ENCODE data around the gene LRP1B.

The LRP1B gene

GRCh38 chr2:141316606-141317005 lies 814.2 kb downstream of the LRP1B start:
- no peaks in the 10 kb centered on the region for H3K4me1 ChIP-seq (ENCODE audit: control insufficient read depth in 2 of 2, insufficient read depth in 2 of 2, low read length in 2 of 2)
- H3K27me3 ChIP-seq (ENCODE audit: control insufficient read depth in 2 of 2, insufficient read depth in 2 of 2, low read length in 2 of 2), result no peaks in the 10 kb centered on the region
- no peak overlapping the region for H3K9ac ChIP-seq (ENCODE audit: low read depth in 1 of 2, low read length in 2 of 2)
- no peaks in the 10 kb centered on the region for H3K36me3 ChIP-seq (ENCODE audit: control insufficient read depth in 2 of 2, insufficient read depth in 2 of 2, low read length in 2 of 2)
- no peak overlapping the region for H3K4me3 ChIP-seq (ENCODE audit: low read length in 2 of 2)
- H3K27ac ChIP-seq (ENCODE audit: low read depth in 2 of 2, low read length in 2 of 2), result no peak overlapping the region
- H3K9me3 ChIP-seq (ENCODE audit: control insufficient read depth in 2 of 2, low read length in 2 of 2), result no peaks in the 10 kb centered on the region

GRCh38 chr2:141316103-141316502 lies 814.7 kb downstream of the LRP1B start:
- Histone ChIP-seq H3K9me3 (ENCODE audit: control insufficient read depth in 2 of 2, low read length in 2 of 2) (no peaks in the 10 kb centered on the region), H3K4me1 (ENCODE audit: control insufficient read depth in 2 of 2, insufficient read depth in 2 of 2, low read length in 2 of 2) (no peaks in the 10 kb centered on the region), H3K36me3 (ENCODE audit: control insufficient read depth in 2 of 2, insufficient read depth in 2 of 2, low read length in 2 of 2) (no peaks in the 10 kb centered on the region)

DNA sequence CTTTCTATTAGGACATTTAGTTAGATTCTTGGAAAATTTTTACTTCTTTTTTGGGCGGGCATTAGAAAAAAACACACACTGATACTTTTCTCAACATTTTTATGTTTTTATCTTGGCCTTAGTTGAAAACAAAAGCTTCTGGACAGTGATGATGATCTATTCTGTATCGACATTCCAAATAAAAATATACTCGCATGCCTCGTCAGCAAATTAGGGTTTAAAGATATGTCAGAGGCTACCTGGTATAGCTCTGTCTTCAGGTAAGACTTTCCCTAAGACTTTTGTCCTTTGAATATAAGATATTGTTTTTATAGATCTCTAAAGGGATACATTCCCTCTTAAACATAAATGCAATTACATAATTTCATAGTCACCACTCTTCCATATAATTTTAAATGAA lies 816.8 kb downstream of the LRP1B start:
- no peak overlapping the region for H3K9ac ChIP-seq (ENCODE audit: low read depth in 1 of 2, low read length in 2 of 2)
- H3K27me3 ChIP-seq (ENCODE audit: control insufficient read depth in 2 of 2, insufficient read depth in 2 of 2, low read length in 2 of 2), result no peaks in the 10 kb centered on the region
- no peaks in the 10 kb centered on the region for H3K36me3 ChIP-seq (ENCODE audit: control insufficient read depth in 2 of 2, insufficient read depth in 2 of 2, low read length in 2 of 2)
- no peaks in the 10 kb centered on the region for H3K4me1 ChIP-seq (ENCODE audit: control insufficient read depth in 2 of 2, insufficient read depth in 2 of 2, low read length in 2 of 2)
- no peak overlapping the region for H3K27ac ChIP-seq (ENCODE audit: low read depth in 2 of 2, low read length in 2 of 2)
- no peak overlapping the region for H3K4me3 ChIP-seq (ENCODE audit: low read length in 2 of 2)
- no peaks in the 10 kb centered on the region for H3K9me3 ChIP-seq (ENCODE audit: control insufficient read depth in 2 of 2, low read length in 2 of 2)

More at GRCh38 chr2:141316103-141316502, 814.7 kb downstream of the LRP1B start:
- Histone ChIP-seq H3K4me3 (ENCODE audit: low read length in 2 of 2) (no peak overlapping the region), H3K27me3 (ENCODE audit: control insufficient read depth in 2 of 2, insufficient read depth in 2 of 2, low read length in 2 of 2) (no peaks in the 10 kb centered on the region), H3K9ac (ENCODE audit: low read depth in 1 of 2, low read length in 2 of 2) (no peak overlapping the region), H3K27ac (ENCODE audit: low read depth in 2 of 2, low read length in 2 of 2) (no peak overlapping the region)

- Histone ChIP-seq H3K9ac (ENCODE audit: low read depth in 1 of 2, low read length in 2 of 2) (no peak overlapping the region), H3K9me3 (ENCODE audit: control insufficient read depth in 2 of 2, low read length in 2 of 2) (no peaks in the 10 kb centered on the region), H3K27ac (ENCODE audit: low read depth in 2 of 2, low read length in 2 of 2) (no peak overlapping the region), H3K36me3 (ENCODE audit: control insufficient read depth in 2 of 2, insufficient read depth in 2 of 2, low read length in 2 of 2) (no peaks in the 10 kb centered on the region), H3K4me3 (ENCODE audit: low read length in 2 of 2) (no peak overlapping the region), H3K4me1 (ENCODE audit: control insufficient read depth in 2 of 2, insufficient read depth in 2 of 2, low read length in 2 of 2) (no peaks in the 10 kb centered on the region), H3K27me3 (ENCODE audit: control insufficient read depth in 2 of 2, insufficient read depth in 2 of 2, low read length in 2 of 2) (no peaks in the 10 kb centered on the region)
Measured at GRCh38 chr2:141311430-141311829, 819.4 kb downstream of the LRP1B start.

- Histone ChIP-seq H3K4me1 (ENCODE audit: control insufficient read depth in 2 of 2, insufficient read depth in 2 of 2, low read length in 2 of 2) (no peaks in the 10 kb centered on the region), H3K4me3 (ENCODE audit: low read length in 2 of 2) (no peak overlapping the region), H3K27me3 (ENCODE audit: control insufficient read depth in 2 of 2, insufficient read depth in 2 of 2, low read length in 2 of 2) (no peaks in the 10 kb centered on the region), H3K9ac (ENCODE audit: low read depth in 1 of 2, low read length in 2 of 2) (no peak overlapping the region), H3K27ac (ENCODE audit: low read depth in 2 of 2, low read length in 2 of 2) (no peak overlapping the region), H3K36me3 (ENCODE audit: control insufficient read depth in 2 of 2, insufficient read depth in 2 of 2, low read length in 2 of 2) (no peaks in the 10 kb centered on the region), H3K9me3 (ENCODE audit: control insufficient read depth in 2 of 2, low read length in 2 of 2) (no peaks in the 10 kb centered on the region)
Measured at GRCh38 chr2:141306368-141306767, 824.4 kb downstream of the LRP1B start.

- H3K36me3 ChIP-seq (ENCODE audit: control insufficient read depth in 2 of 2, insufficient read depth in 2 of 2, low read length in 2 of 2), result no peaks in the 10 kb centered on the region
- no peak overlapping the region for H3K9ac ChIP-seq (ENCODE audit: low read depth in 1 of 2, low read length in 2 of 2)
- H3K4me1 ChIP-seq (ENCODE audit: control insufficient read depth in 2 of 2, insufficient read depth in 2 of 2, low read length in 2 of 2), result no peaks in the 10 kb centered on the region
- no peak overlapping the region for H3K4me3 ChIP-seq (ENCODE audit: low read length in 2 of 2)
- H3K27me3 ChIP-seq (ENCODE audit: control insufficient read depth in 2 of 2, insufficient read depth in 2 of 2, low read length in 2 of 2), result no peaks in the 10 kb centered on the region
- no peak overlapping the region for H3K27ac ChIP-seq (ENCODE audit: low read depth in 2 of 2, low read length in 2 of 2)
- H3K9me3 ChIP-seq (ENCODE audit: control insufficient read depth in 2 of 2, low read length in 2 of 2), result no peaks in the 10 kb centered on the region
Measured at GRCh38 chr2:141301551-141301950, 829.3 kb downstream of the LRP1B start.

GRCh38 chr2:141280037-141280436 lies 850.8 kb downstream of the LRP1B start:
- Histone ChIP-seq H3K36me3 (ENCODE audit: control insufficient read depth in 2 of 2, insufficient read depth in 2 of 2, low read length in 2 of 2) (no peaks in the 10 kb centered on the region), H3K9me3 (ENCODE audit: control insufficient read depth in 2 of 2, low read length in 2 of 2) (no peaks in the 10 kb centered on the region), H3K27me3 (ENCODE audit: control insufficient read depth in 2 of 2, insufficient read depth in 2 of 2, low read length in 2 of 2) (no peaks in the 10 kb centered on the region), H3K27ac (ENCODE audit: low read depth in 2 of 2, low read length in 2 of 2) (no peak overlapping the region), H3K4me3 (ENCODE audit: low read length in 2 of 2) (no peak overlapping the region), H3K4me1 (ENCODE audit: control insufficient read depth in 2 of 2, insufficient read depth in 2 of 2, low read length in 2 of 2) (no peaks in the 10 kb centered on the region), H3K9ac (ENCODE audit: low read depth in 1 of 2, low read length in 2 of 2) (no peak overlapping the region)

DNA sequence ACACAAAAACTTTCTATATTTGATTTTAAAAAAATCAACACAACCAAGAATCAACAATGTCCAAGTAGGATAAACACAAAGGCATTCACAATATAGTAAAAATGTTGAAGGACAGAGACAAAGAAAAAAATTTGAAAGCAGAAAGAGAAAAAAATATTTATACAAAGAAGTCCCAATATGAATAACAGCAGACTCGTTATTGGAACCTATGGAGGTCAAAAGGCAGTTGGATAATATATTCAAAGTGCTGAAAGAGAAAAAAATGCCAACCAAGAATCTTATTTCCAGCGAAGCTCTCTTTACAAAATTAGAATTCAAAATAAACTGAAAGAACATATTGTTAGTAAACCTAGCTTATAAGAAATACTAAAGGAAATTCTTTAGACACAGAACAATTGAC lies 859.5 kb downstream of the LRP1B start:
- Histone ChIP-seq H3K4me1 (ENCODE audit: control insufficient read depth in 2 of 2, insufficient read depth in 2 of 2, low read length in 2 of 2) (no peaks in the 10 kb centered on the region), H3K27me3 (ENCODE audit: control insufficient read depth in 2 of 2, insufficient read depth in 2 of 2, low read length in 2 of 2) (no peaks in the 10 kb centered on the region), H3K9ac (ENCODE audit: low read depth in 1 of 2, low read length in 2 of 2) (no peak overlapping the region), H3K9me3 (ENCODE audit: control insufficient read depth in 2 of 2, low read length in 2 of 2) (no peaks in the 10 kb centered on the region), H3K27ac (ENCODE audit: low read depth in 2 of 2, low read length in 2 of 2) (no peak overlapping the region), H3K36me3 (ENCODE audit: control insufficient read depth in 2 of 2, insufficient read depth in 2 of 2, low read length in 2 of 2) (no peaks in the 10 kb centered on the region), H3K4me3 (ENCODE audit: low read length in 2 of 2) (no peak overlapping the region)

DNA sequence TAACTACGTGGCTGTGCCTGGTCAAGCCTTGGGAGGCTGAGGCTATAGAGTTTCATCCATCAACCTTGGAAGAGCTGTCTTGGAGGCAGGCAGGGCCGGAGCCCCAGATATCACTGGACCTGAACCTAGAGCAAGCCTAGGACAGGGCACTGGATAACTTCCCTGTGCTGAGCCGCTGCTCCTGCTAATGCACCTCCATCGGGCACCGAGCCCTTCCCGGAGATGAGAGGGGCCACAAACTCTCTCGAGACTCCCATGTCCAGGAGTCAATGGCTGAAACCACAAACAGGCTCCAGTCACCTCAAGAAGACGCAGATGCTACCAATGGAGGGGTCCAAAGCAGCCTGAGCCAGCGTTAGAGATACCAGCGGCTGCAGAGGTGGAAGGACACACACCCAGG lies 866.0 kb downstream of the LRP1B start:
- Histone ChIP-seq H3K27ac (ENCODE audit: low read depth in 2 of 2, low read length in 2 of 2) (no peak overlapping the region), H3K4me1 (ENCODE audit: control insufficient read depth in 2 of 2, insufficient read depth in 2 of 2, low read length in 2 of 2) (no peaks in the 10 kb centered on the region), H3K9ac (ENCODE audit: low read depth in 1 of 2, low read length in 2 of 2) (no peak overlapping the region), H3K27me3 (ENCODE audit: control insufficient read depth in 2 of 2, insufficient read depth in 2 of 2, low read length in 2 of 2) (no peaks in the 10 kb centered on the region), H3K36me3 (ENCODE audit: control insufficient read depth in 2 of 2, insufficient read depth in 2 of 2, low read length in 2 of 2) (no peaks in the 10 kb centered on the region), H3K4me3 (ENCODE audit: low read length in 2 of 2) (no peak overlapping the region), H3K9me3 (ENCODE audit: control insufficient read depth in 2 of 2, low read length in 2 of 2) (no peaks in the 10 kb centered on the region)

DNA sequence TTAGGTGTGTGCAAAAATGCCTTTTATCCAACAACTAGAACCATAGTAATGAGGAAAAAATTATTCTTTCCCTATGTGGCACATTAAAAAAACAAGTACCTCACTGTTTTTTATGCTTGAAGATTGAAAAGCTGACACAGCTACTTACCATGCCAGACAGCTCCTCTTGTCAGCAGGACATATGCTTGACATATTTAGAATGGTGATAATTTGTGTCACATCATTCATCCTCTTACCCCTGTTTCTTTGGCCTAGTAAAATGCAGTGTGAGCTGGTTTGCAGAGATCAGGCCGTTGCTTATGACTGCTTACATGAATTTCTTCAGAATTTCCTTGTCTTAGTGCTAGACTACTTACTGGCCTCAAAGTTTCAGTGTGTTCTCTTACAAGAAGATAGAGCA lies 869.9 kb downstream of the LRP1B start:
- H3K4me3 ChIP-seq (ENCODE audit: low read length in 2 of 2), result no peak overlapping the region
- no peaks in the 10 kb centered on the region for H3K4me1 ChIP-seq (ENCODE audit: control insufficient read depth in 2 of 2, insufficient read depth in 2 of 2, low read length in 2 of 2)
- H3K36me3 ChIP-seq (ENCODE audit: control insufficient read depth in 2 of 2, insufficient read depth in 2 of 2, low read length in 2 of 2), result no peaks in the 10 kb centered on the region
- H3K27ac ChIP-seq (ENCODE audit: low read depth in 2 of 2, low read length in 2 of 2), result no peak overlapping the region
- no peak overlapping the region for H3K9ac ChIP-seq (ENCODE audit: low read depth in 1 of 2, low read length in 2 of 2)
- H3K27me3 ChIP-seq (ENCODE audit: control insufficient read depth in 2 of 2, insufficient read depth in 2 of 2, low read length in 2 of 2), result no peaks in the 10 kb centered on the region
- no peaks in the 10 kb centered on the region for H3K9me3 ChIP-seq (ENCODE audit: control insufficient read depth in 2 of 2, low read length in 2 of 2)

- Histone ChIP-seq H3K27me3 (ENCODE audit: control insufficient read depth in 2 of 2, insufficient read depth in 2 of 2, low read length in 2 of 2) (no peaks in the 10 kb centered on the region), H3K4me3 (ENCODE audit: low read length in 2 of 2) (no peak overlapping the region), H3K9me3 (ENCODE audit: control insufficient read depth in 2 of 2, low read length in 2 of 2) (no peaks in the 10 kb centered on the region), H3K4me1 (ENCODE audit: control insufficient read depth in 2 of 2, insufficient read depth in 2 of 2, low read length in 2 of 2) (no peaks in the 10 kb centered on the region), H3K9ac (ENCODE audit: low read depth in 1 of 2, low read length in 2 of 2) (no peak overlapping the region), H3K27ac (ENCODE audit: low read depth in 2 of 2, low read length in 2 of 2) (no peak overlapping the region), H3K36me3 (ENCODE audit: control insufficient read depth in 2 of 2, insufficient read depth in 2 of 2, low read length in 2 of 2) (no peaks in the 10 kb centered on the region)
Measured at GRCh38 chr2:141259683-141260082, 871.1 kb downstream of the LRP1B start.

Data from mucosa of rectum (tissue), 2 donors.